Measurements from ENCODE around the gene BAHCC1. TPM values are rescaled to one million over a fixed set of nuclear protein-coding genes. Genes with fewer than 3 reads are reported as not detected.
A peak's percentile ranks its signal among the peaks of the same experiment; 100 is the strongest.

The BAHCC1 gene
- total and polyA plus RNA-seq, 2 of the 4 experiments (the other 2 are of a cell fraction), result 0.36 to 7.8 TPM

DNA sequence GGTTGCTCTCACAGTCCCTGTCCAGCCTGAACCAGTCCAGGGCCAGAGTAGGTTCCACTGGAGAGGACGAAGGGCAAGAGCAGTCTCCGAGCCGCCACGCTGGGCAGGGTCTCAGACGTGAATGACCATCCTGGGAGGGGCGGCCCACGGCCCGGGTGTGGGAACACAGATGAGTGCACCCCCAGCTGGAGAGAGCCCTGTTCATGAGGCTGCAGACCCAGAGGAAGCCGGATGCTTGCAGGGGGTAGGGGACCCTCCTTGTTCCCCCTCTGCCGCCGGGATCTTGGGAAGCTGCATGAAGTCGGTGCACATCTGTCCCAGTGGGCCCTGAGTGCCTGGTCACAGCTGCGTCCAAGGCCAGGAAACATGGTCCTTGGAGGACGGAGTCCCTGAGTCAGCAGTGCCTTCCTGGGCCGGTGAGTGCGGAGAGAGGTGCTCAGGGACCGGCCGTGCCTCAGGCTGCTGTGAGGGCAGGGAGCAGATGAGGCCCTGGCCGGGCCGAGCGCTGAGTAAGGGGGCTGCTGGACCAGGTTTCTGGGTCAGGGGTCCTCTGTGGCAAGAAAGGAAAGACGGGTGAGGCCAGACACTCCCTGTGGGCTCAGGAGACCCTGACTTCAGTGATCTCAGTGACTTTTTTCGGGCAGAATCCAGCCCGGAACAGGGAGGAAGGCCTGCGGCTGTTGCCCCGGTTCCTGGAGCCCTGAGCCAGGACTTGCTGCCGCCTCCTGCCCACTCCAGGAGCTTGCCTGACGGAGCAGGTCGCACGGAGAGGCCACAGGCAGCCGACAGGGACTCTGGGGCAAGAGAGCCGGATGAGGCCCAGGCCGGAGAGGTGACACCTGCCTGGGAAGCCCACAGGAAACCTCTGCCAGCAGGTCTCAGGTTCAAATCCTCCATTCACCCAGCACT lies 71.6 kb downstream of the BAHCC1 start:
- ChIA-PET POLR2A (ENCODE audit: unreplicated experiment) (no interaction called here), CTCF (no interaction called here)
- no peaks in the 10 kb centered on the region for H3K27me3 ChIP-seq (ENCODE audit: control insufficient read depth, insufficient read depth, low read length)
- no peaks in the 10 kb centered on the region; the same call in 1 of the 2 replicates for H4K20me1 ChIP-seq (ENCODE audit: insufficient read depth, low read length)
- H3K9me1 ChIP-seq (ENCODE audit: insufficient read depth, low read length), result no peaks in the 10 kb centered on the region
- no peak overlapping the region for H3K14ac ChIP-seq (replicated peaks; ENCODE audit: low read depth, low read length)
- no peak overlapping the region for H3K9ac ChIP-seq (ENCODE audit: low read depth, low read length)
- peaks cover 18% of the 10 kb centered on the region for H3K36me3 ChIP-seq (ENCODE audit: control insufficient read depth, insufficient read depth, low read length)
- DNase-seq, result no peak
- H2BK15ac ChIP-seq (ENCODE audit: low read depth, low read length), result no peak overlapping the region
- H2BK120ac ChIP-seq (ENCODE audit: low read depth, low read length), result no peak overlapping the region
- H3K56ac ChIP-seq (ENCODE audit: extremely low read depth, insufficient read depth, low read length), result no peak overlapping the region
- H3K4ac ChIP-seq (ENCODE audit: low read depth, low read length), result no peak overlapping the region
- peak overlapping the region; percentile 81 for H2AK9ac ChIP-seq (replicated peaks; ENCODE audit: low read depth, low read length, poor library complexity)
- no peak overlapping the region for H4K8ac ChIP-seq (ENCODE audit: low read depth in 2 of 2, low read length in 2 of 2)
- H3K4me3 ChIP-seq (ENCODE audit: insufficient read depth, low read depth, low read length), result no peak overlapping the region
- no peak overlapping the region for H3K4me2 ChIP-seq (ENCODE audit: low read depth, low read length)
- H4K91ac ChIP-seq (ENCODE audit: insufficient read depth, low read depth, low read length), result no peak overlapping the region
- no peak overlapping the region for H2BK20ac ChIP-seq (ENCODE audit: low read depth, low read length)
- no peak overlapping the region for H3K27ac ChIP-seq (ENCODE audit: insufficient read depth, low read length)
- no peaks in the 10 kb centered on the region for H3K4me1 ChIP-seq (ENCODE audit: control insufficient read depth, insufficient read depth, low read length)
- intact Hi-C loops (cut with micrococcal nuclease) (no loop called here), dilution Hi-C loops (cut with HindIII; ENCODE audit: low sequenced_read_pairs, unreplicated experiment) (no loop called here), in situ Hi-C loops (cut with MboI; ENCODE audit: low sequenced_read_pairs) (no loop called here)
- H3K23ac ChIP-seq (ENCODE audit: low read depth, low read length), result no peak overlapping the region
- H4K5ac ChIP-seq (ENCODE audit: low read depth, low read length), result no peak overlapping the region
- no peak overlapping the region for H3K18ac ChIP-seq (ENCODE audit: low read depth, low read length)
- H2AK5ac ChIP-seq (ENCODE audit: low read depth, low read length), result no peak overlapping the region
- BruUV-seq (replicated peaks), result no TSS peak
- no peaks in the 10 kb centered on the region for H3K9me3 ChIP-seq (ENCODE audit: control insufficient read depth, insufficient read depth, low read length)
- TF ChIP-seq RFX5 (IDR thresholded peaks at IDR 0.05; ENCODE audit: low read depth, low read length) (no peak), CEBPB (IDR thresholded peaks at IDR 0.05; ENCODE audit: low read depth, low read length) (no peak), MAZ (IDR thresholded peaks at IDR 0.05; ENCODE audit: borderline replicate concordance, low read depth, low read length) (no peak), FOS (IDR thresholded peaks at IDR 0.05; ENCODE audit: low read depth, low read length) (no peak), NFE2L2 (IDR thresholded peaks at IDR 0.05; ENCODE audit: low read depth, low read length) (no peak), MAFK (IDR thresholded peaks at IDR 0.05; ENCODE audit: low read depth, low read length) (no peak), CHD1 (IDR thresholded peaks at IDR 0.05; ENCODE audit: low read depth, low read length) (no peak)
- WGBS, 2 experiments (ENCODE audit: extremely low coverage in 2 of 2, insufficient read length in 1 of 2), result 93% methylated on average over 16 of the region's 33 CpGs; no CpG with 5 or more reads in 1 of the 2 experiments
- ATAC-seq (ENCODE audit: low read depth), result no peak
- no peak overlapping the region for H2AFZ ChIP-seq (replicated peaks; ENCODE audit: low read length, poor library complexity)
- no peaks in the 10 kb centered on the region for H3K79me1 ChIP-seq (ENCODE audit: low read depth in 1 of 2, low read length in 2 of 2)
- H2BK5ac ChIP-seq (ENCODE audit: low read depth, low read length, poor library complexity, severe bottlenecking), result no peak overlapping the region
